Measurements from ENCODE around the gene KLHL7. TPM values are rescaled to one million over a fixed set of nuclear protein-coding genes. Genes with fewer than 3 reads are reported as not detected.

KLHL7 gene
- total and polyA plus RNA-seq, 9 donors, result 23.1 to 38.3 (median 30.7) TPM

GRCh38 chr7:23107781-23108180, 2.2 kb downstream of the KLHL7 start:
- intact Hi-C loops (cut with DNase I), result loop anchor here in 1 of 4 donors (5.0 kb wide), 1 partner anchor 75 kb away; the partner anchor contains the start of gene NUP42
- DNase-seq, result no peak
- Histone ChIP-seq H3K9me3 (no peaks in the 10 kb centered on the region), H3K27me3 (no peaks in the 10 kb centered on the region), H3K4me3 (no peak overlapping the region), H3K36me3 (no peaks in the 10 kb centered on the region), H3K27ac (no peak overlapping the region), H3K4me1 (ENCODE audit: insufficient read depth) (peaks cover 5% of the 10 kb centered on the region)
- WGBS, 3 donors, result 48 to 69% (median 51%) methylated on average over 2 of the region's 2 CpGs
- TF ChIP-seq POLR2A (IDR thresholded peaks at IDR 0.05), result no peak
- TF ChIP-seq EP300 (IDR thresholded peaks at IDR 0.05), result no peak
- no peak for TF ChIP-seq CTCF (IDR thresholded peaks at IDR 0.05)

GRCh38 chr7:23108995-23109394, 3.4 kb downstream of the KLHL7 start:
- TF ChIP-seq POLR2A (IDR thresholded peaks at IDR 0.05) (no peak), CTCF (IDR thresholded peaks at IDR 0.05) (no peak), EP300 (IDR thresholded peaks at IDR 0.05) (no peak)
- intact Hi-C loops (cut with DNase I), result loop anchor here in 1 of 4 donors (5.0 kb wide), 1 partner anchor 73 kb away; the partner anchor contains the start of gene NUP42
- Histone ChIP-seq H3K27me3 (no peaks in the 10 kb centered on the region), H3K4me3 (no peak overlapping the region), H3K36me3 (no peaks in the 10 kb centered on the region), H3K27ac (no peak overlapping the region), H3K4me1 (ENCODE audit: insufficient read depth) (peaks cover 5% of the 10 kb centered on the region), H3K9me3 (no peaks in the 10 kb centered on the region)
- DNase-seq, result no peak
- WGBS, 3 donors, result 93 to 96% (median 95%) methylated on average over 4 of the region's 4 CpGs

DNA sequence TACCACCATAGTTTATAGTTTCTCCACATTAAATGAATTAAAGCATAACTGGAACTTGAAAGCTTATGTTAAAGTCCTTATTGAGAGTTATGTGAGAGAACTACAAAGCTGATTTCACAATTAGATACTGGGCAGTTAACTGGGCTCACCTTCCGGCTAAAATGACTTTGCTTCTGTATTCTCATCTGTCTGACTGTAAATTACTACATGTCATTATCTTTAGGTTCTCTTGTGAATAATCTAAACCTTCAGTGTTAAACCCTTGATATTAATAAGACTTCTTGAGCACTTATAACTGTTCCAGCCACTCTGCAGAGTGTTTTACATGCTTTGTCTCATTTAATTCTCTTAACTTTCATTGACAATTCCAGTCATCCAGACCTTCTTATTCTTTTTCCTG, 3.9 kb downstream of the KLHL7 start:
- no peaks in the 10 kb centered on the region for H3K27me3 ChIP-seq
- 69 to 95% (median 87%) methylated on average over 1 of the region's 1 CpG for WGBS, 3 donors
- intact Hi-C loops (cut with DNase I), result loop anchor here in 1 of 4 donors (5.0 kb wide), 1 partner anchor 73 kb away; the partner anchor contains the start of gene NUP42

GRCh38 chr7:23114896-23115295, 9.3 kb downstream of the KLHL7 start:
- no peak for DNase-seq
- Histone ChIP-seq H3K27me3 (no peaks in the 10 kb centered on the region), H3K4me3 (no peak overlapping the region), H3K36me3 (no peaks in the 10 kb centered on the region), H3K9me3 (no peaks in the 10 kb centered on the region), H3K27ac (no peak overlapping the region), H3K4me1 (ENCODE audit: insufficient read depth) (peaks cover 4% of the 10 kb centered on the region)
- intact Hi-C loops (cut with DNase I), result no loop called here
- WGBS, 3 donors, result 15 to 42% (median 25%) methylated on average over 3 of the region's 3 CpGs
- no peak for TF ChIP-seq POLR2A (IDR thresholded peaks at IDR 0.05)
- TF ChIP-seq CTCF (IDR thresholded peaks at IDR 0.05), result no peak
- no peak for TF ChIP-seq EP300 (IDR thresholded peaks at IDR 0.05)

More for the DNA sequence above, 3.9 kb downstream of the KLHL7 start:
- no peak for DNase-seq
- Histone ChIP-seq H3K36me3 (no peaks in the 10 kb centered on the region), H3K27ac (no peak overlapping the region), H3K4me3 (no peak overlapping the region), H3K4me1 (ENCODE audit: insufficient read depth) (peaks cover 5% of the 10 kb centered on the region), H3K9me3 (no peaks in the 10 kb centered on the region)
- no peak for TF ChIP-seq POLR2A (IDR thresholded peaks at IDR 0.05)
- TF ChIP-seq EP300 (IDR thresholded peaks at IDR 0.05), result no peak
- TF ChIP-seq CTCF (IDR thresholded peaks at IDR 0.05), result no peak
